GM13977 (cell line): ENCODE results near the gene LRRC45.

Experiments
- DNase-seq: peaks from one replicate; pipeline ENCODE4 v3.0.0; 2012; ENCODE audit warnings: low spot score
- CTCF ChIP-seq: IDR thresholded peaks from 2 replicates; pipeline ENCODE4 v1.5.1; 2012; ENCODE audit warnings: mild to moderate bottlenecking, control low read depth; ENCODE audit not compliant: insufficient read depth; ENCODE audit errors: extremely low read depth, missing control alignments
- in situ Hi-C: fragments of 300-500 bp; cut with MboI; formaldehyde crosslinking; loops from one replicate; pipeline ENCODE4 v1.12.0; 2022; ENCODE audit warnings: low sequenced_read_pairs, low pct_unique_long_range_greater_than_20kb, mixed read lengths, inconsistent platforms; ENCODE audit not compliant: unreplicated experiment

Gene LRRC45

GRCh38 chr17:82029391-82029790 lies 6.3 kb downstream of the LRRC45 start:
- TF ChIP-seq CTCF: no peak
- in situ Hi-C loops: no loop called here
- no peak for DNase-seq

- no peak for TF ChIP-seq CTCF
- DNase-seq: no peak
- in situ Hi-C loops: loop anchor here (10.0 kb wide), 1 partner anchor 135 kb away; no protein-coding TSS in a partner anchor
Measured at GRCh38 chr17:82029990-82030469, 6.9 kb downstream of the LRRC45 start.

- in situ Hi-C loops: loop anchor here (10.0 kb wide), 1 partner anchor 134 kb away; no protein-coding TSS in a partner anchor
- TF ChIP-seq CTCF: peak; percentile 99
- peak; percentile 89 for DNase-seq
Measured at GRCh38 chr17:82030470-82031302, 7.6 kb downstream of the LRRC45 start.

- in situ Hi-C loops: loop anchor here (10.0 kb wide), 1 partner anchor 133 kb away; no protein-coding TSS in a partner anchor
- TF ChIP-seq CTCF: no peak
- DNase-seq: peak; percentile 86
Measured at GRCh38 chr17:82031303-82031884, 8.3 kb downstream of the LRRC45 start, which contains the start of gene RAC3. Gene RAC3, plus strand, starts transcription at chr17:82031678. Its CDS starts 84 bp downstream, at chr17:82031762.

GRCh38 chr17:82031885-82032627 lies 9.0 kb downstream of the LRRC45 start:
- peak; percentile 71 for DNase-seq

More at GRCh38 chr17:82031885-82032627, 9.0 kb downstream of the LRRC45 start:
- TF ChIP-seq CTCF: no peak
- in situ Hi-C loops: loop anchor here (10.0 kb wide), 1 partner anchor 133 kb away; no protein-coding TSS in a partner anchor
